Lower leg skin (tissue), 3 donors: ENCODE measurements around the gene CNGA4.

Experiments used
- POLR2A ChIP-seq, 2 donors: fragments of 450-650 bp; IDR thresholded peaks; one replicate each; pipeline ENCODE4 v1.6.1; 2016 to 2017; ENCODE audit warnings: antibody characterized with exemption in 2 of 2, mild to moderate bottlenecking in 1 of 2, moderate library complexity in 1 of 2
- TF ChIP-seq, protein P1 (sequence below), 3 donors: fragments of 450-650 bp; IDR thresholded peaks; one replicate each; pipeline ENCODE4 v1.5.1; 2016; ENCODE audit warnings: antibody characterized with exemption in 3 of 3, mild to moderate bottlenecking in 3 of 3, moderate library complexity in 2 of 3

DNA sequence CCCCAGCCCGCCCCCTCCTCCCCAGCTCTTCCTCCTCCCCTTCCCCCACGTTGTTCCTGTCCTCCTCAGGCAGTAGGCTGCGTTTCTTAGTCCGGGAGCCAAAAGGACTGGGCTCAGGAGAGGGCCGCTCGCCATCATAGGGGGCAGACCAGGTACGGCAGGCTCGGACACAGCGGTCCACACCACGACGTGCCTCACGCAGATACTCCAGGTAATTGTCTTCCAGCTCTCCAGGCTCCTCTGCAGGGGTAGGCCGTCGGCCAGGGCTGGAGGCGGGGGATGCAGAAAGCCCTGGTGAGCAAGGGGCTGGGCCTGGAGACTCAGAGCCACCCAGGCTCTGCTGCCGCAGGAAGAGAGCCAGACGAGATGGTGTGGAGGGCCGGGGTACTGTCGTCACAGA is 21.2 kb upstream of the CNGA4 start:
- TF ChIP-seq POLR2A (IDR thresholded peaks at IDR 0.05): no peak
- TF ChIP-seq, protein P1, sequence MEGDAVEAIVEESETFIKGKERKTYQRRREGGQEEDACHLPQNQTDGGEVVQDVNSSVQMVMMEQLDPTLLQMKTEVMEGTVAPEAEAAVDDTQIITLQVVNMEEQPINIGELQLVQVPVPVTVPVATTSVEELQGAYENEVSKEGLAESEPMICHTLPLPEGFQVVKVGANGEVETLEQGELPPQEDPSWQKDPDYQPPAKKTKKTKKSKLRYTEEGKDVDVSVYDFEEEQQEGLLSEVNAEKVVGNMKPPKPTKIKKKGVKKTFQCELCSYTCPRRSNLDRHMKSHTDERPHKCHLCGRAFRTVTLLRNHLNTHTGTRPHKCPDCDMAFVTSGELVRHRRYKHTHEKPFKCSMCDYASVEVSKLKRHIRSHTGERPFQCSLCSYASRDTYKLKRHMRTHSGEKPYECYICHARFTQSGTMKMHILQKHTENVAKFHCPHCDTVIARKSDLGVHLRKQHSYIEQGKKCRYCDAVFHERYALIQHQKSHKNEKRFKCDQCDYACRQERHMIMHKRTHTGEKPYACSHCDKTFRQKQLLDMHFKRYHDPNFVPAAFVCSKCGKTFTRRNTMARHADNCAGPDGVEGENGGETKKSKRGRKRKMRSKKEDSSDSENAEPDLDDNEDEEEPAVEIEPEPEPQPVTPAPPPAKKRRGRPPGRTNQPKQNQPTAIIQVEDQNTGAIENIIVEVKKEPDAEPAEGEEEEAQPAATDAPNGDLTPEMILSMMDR (IDR thresholded peaks at IDR 0.05): no peak
